Duodenal mucosa (tissue), 2 donors: Measurements from ENCODE around the gene CALHM2.

ENCODE experiments used
- H3K27ac ChIP-seq: one replicate; pipeline ENCODE4 v1.7.0; 2013; ENCODE audit warnings: low read depth, low read length
- H3K27me3 ChIP-seq, 2 donors: one replicate each; pipeline ENCODE4 v1.7.0; 2013; ENCODE audit warnings: low read length in 2 of 2, control low read depth in 1 of 2; ENCODE audit not compliant: insufficient read depth in 2 of 2, control insufficient read depth in 1 of 2
- H3K36me3 ChIP-seq, 2 donors: one replicate each; pipeline ENCODE4 v1.7.0; 2013; ENCODE audit warnings: low read length in 2 of 2, control low read depth in 1 of 2; ENCODE audit not compliant: insufficient read depth in 2 of 2, control insufficient read depth in 1 of 2
- H3K4me1 ChIP-seq, 2 donors: one replicate each; pipeline ENCODE4 v1.7.0; 2013; ENCODE audit warnings: low read length in 2 of 2, control low read depth in 1 of 2; ENCODE audit not compliant: insufficient read depth in 2 of 2, control insufficient read depth in 1 of 2
- H3K4me3 ChIP-seq, 2 donors: one replicate each; pipeline ENCODE4 v1.7.0; 2013; ENCODE audit warnings: low read length in 2 of 2, low read depth in 1 of 2
- H3K9ac ChIP-seq, 2 donors: one replicate each; pipeline ENCODE4 v1.7.0; 2013; ENCODE audit warnings: low read length in 2 of 2, low read depth in 1 of 2
- H3K9me3 ChIP-seq, 2 donors: one replicate each; pipeline ENCODE4 v1.7.0; 2013; ENCODE audit warnings: low read length in 2 of 2, control low read depth in 1 of 2; ENCODE audit not compliant: control insufficient read depth in 1 of 2

Gene CALHM2

GRCh38 chr10:103441611-103442010 is 10.6 kb downstream of the CALHM2 start:
- H3K4me3 ChIP-seq: no peak overlapping the region
- H3K36me3 ChIP-seq: peaks cover 39 to 90% of the 10 kb centered on the region in 2 donors
- no peaks in the 10 kb centered on the region for H3K4me1 ChIP-seq
- no peaks in the 10 kb centered on the region for H3K27me3 ChIP-seq
- H3K9ac ChIP-seq: no peak overlapping the region
- no peaks in the 10 kb centered on the region for H3K9me3 ChIP-seq
- H3K27ac ChIP-seq: no peak overlapping the region

DNA sequence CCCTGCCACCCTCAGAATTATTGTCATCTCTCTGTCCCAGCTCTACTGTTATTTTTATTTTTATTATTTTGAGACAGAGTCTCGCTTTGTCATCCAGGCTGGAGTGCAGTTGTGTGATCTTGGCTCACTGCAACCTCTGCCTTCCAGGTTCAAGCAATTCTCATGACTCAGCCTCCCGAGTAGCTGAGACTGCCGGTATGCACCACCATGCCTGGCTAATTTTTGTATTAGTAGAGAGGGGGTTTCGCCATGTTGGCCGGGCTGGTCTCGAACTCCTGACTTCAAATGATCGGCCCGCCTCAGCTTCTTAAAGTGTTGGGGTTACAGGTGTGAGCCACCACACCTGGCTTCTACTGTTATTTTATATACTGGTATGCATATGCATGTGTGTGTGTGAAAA is 11.0 kb downstream of the CALHM2 start:
- Histone ChIP-seq H3K4me3 (no peak overlapping the region), H3K27ac (no peak overlapping the region), H3K9me3 (no peaks in the 10 kb centered on the region), H3K27me3 (no peaks in the 10 kb centered on the region), H3K9ac (no peak overlapping the region), H3K4me1 (no peaks in the 10 kb centered on the region), H3K36me3 (peaks cover 42 to 92% of the 10 kb centered on the region in 2 donors)

GRCh38 chr10:103440416-103440815 is 11.8 kb downstream of the CALHM2 start:
- Histone ChIP-seq H3K4me3 (no peak overlapping the region), H3K4me1 (no peaks in the 10 kb centered on the region), H3K36me3 (peaks cover 37 to 95% of the 10 kb centered on the region in 2 donors), H3K27me3 (no peaks in the 10 kb centered on the region), H3K9me3 (no peaks in the 10 kb centered on the region), H3K27ac (no peak overlapping the region), H3K9ac (no peak overlapping the region)

DNA sequence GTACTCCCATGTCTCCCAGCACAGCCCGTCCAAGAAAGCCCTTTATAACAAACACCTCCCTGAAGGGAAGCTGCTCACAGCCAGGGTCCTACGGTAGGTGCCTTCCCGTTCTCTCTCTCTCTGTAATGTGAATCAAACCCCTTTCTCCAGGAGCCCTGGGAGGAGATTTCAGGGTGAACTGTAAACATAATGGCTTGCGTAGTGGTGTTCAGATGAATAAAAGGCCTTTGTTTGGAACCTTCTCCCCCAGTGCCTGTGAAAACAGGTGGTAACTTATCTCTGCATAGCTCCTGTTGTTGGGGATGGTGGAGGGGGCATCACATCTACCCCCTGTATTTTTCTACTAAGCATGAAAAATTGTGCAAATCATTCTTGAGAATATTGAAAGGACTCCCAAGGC is 12.4 kb downstream of the CALHM2 start:
- Histone ChIP-seq H3K27me3 (no peaks in the 10 kb centered on the region), H3K4me3 (no peak overlapping the region), H3K4me1 (no peaks in the 10 kb centered on the region), H3K36me3 (peaks cover 31 to 90% of the 10 kb centered on the region in 2 donors), H3K9me3 (no peaks in the 10 kb centered on the region), H3K27ac (no peak overlapping the region), H3K9ac (no peak overlapping the region)

- Histone ChIP-seq H3K4me1 (no peaks in the 10 kb centered on the region), H3K36me3 (peaks cover 26 to 73% of the 10 kb centered on the region in 2 donors), H3K27ac (no peak overlapping the region), H3K4me3 (no peak overlapping the region), H3K9me3 (no peaks in the 10 kb centered on the region), H3K9ac (no peak overlapping the region), H3K27me3 (no peaks in the 10 kb centered on the region)
Measured at GRCh38 chr10:103433858-103434257, 18.3 kb downstream of the CALHM2 start.

DNA sequence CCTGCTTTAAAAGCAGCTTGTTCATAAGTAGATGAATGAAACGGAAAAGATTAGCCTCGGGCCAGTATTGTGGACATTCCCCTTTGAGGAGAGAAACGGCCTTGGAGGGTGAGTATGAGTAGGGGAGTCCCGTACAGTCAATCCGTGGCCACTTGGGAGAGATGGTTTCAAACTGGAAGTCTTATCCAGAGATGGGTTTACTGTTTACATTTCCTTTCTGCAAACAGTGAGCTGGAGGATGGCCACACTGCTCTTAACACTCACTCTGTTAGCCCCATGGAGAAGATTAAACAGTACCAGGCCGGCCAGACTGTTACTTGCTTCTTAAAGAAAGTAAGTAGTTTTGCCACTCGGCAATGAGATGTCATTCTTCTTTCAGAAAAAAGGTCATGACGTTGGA is 20.3 kb downstream of the CALHM2 start:
- Histone ChIP-seq H3K4me3 (no peak overlapping the region), H3K9me3 (no peaks in the 10 kb centered on the region), H3K27ac (no peak overlapping the region), H3K4me1 (no peaks in the 10 kb centered on the region), H3K9ac (no peak overlapping the region), H3K36me3 (peaks cover 26 to 74% of the 10 kb centered on the region in 2 donors), H3K27me3 (no peaks in the 10 kb centered on the region)

DNA sequence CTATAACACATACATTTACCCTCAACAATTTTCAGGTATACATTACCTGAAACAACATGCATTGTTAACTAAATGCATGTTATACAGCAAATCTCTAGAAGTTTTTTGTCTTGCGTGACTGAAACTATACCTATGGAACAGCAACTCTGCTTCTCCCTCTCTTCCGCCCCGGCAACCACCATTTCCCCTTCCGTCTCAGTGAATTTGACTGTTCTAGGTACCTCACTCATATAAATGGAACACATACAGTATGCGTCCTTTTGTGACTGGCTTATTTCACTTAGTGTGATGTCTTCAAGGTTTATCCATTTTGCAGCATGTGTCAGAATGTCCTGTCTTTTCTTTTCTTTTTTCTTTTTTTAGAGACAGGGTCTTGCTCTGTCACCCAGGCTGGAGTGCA is 22.5 kb downstream of the CALHM2 start:
- no peak overlapping the region for H3K9ac ChIP-seq
- H3K9me3 ChIP-seq: no peaks in the 10 kb centered on the region
- H3K36me3 ChIP-seq: peaks cover 23 to 71% of the 10 kb centered on the region in 2 donors
- H3K27me3 ChIP-seq: no peaks in the 10 kb centered on the region
- H3K4me3 ChIP-seq: no peak overlapping the region
- no peaks in the 10 kb centered on the region for H3K4me1 ChIP-seq
- no peak overlapping the region for H3K27ac ChIP-seq

- H3K27me3 ChIP-seq: no peaks in the 10 kb centered on the region
- no peak overlapping the region for H3K4me3 ChIP-seq
- no peak overlapping the region for H3K9ac ChIP-seq
- H3K27ac ChIP-seq: no peak overlapping the region
- no peaks in the 10 kb centered on the region for H3K9me3 ChIP-seq
- no peaks in the 10 kb centered on the region for H3K4me1 ChIP-seq
- peaks cover 24 to 71% of the 10 kb centered on the region in 2 donors for H3K36me3 ChIP-seq
Measured at GRCh38 chr10:103428989-103429643, 23.1 kb downstream of the CALHM2 start.

GRCh38 chr10:103427866-103428265 is 24.3 kb downstream of the CALHM2 start:
- Histone ChIP-seq H3K27me3 (no peaks in the 10 kb centered on the region), H3K27ac (no peak overlapping the region), H3K9me3 (no peaks in the 10 kb centered on the region), H3K36me3 (peaks cover 33 to 78% of the 10 kb centered on the region in 2 donors), H3K4me3 (no peak overlapping the region), H3K9ac (no peak overlapping the region), H3K4me1 (no peaks in the 10 kb centered on the region)

DNA sequence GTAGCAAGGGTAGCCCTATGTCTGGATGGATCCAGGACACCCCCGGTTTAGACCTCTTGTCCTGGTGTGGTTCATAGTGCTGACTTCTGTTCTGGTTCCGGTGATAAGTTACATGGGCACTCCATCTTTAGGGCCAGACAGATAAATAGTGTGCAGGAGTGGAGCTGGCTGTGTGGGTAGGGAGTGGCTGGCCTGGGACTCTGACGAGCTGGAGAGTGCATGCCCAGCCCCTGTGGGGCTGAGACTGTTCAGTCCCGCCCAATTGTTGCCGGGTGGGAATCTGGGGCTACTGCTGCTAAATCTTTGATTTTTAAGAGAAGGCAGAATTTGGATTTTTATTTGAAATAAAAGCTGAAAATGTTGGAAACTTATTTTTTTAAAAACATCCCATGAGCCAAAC is 28.4 kb downstream of the CALHM2 start:
- peaks cover 52 to 81% of the 10 kb centered on the region in 2 donors for H3K36me3 ChIP-seq
- no peak overlapping the region for H3K27ac ChIP-seq
- no peak overlapping the region for H3K9ac ChIP-seq
- no peaks in the 10 kb centered on the region for H3K4me1 ChIP-seq
- H3K4me3 ChIP-seq: no peak overlapping the region
- no peaks in the 10 kb centered on the region for H3K9me3 ChIP-seq
- no peaks in the 10 kb centered on the region for H3K27me3 ChIP-seq
